K562 (cell line): Measurements from ENCODE around the gene ETV3. TPM values are rescaled to one million over a fixed set of nuclear protein-coding genes. Genes with fewer than 3 reads are reported as not detected.

Experiments used
- ATAC-seq: fragments of 200-7000 bp; cut with Tn5 transposase; 3 replicates; pipeline ENCODE4 v1.9.1; 2020; ENCODE audit warnings: moderate library complexity
- BruUV-seq: library from RNA; stranded (reverse); fragments of 400-500 nt; replicated peaks from 2 replicates; lab custom pipeline; 2021; lab: Mats Ljungman, UMichigan
- CTCF ChIA-PET: fragments of 300-600 bp; formaldehyde crosslinking; extraction: SDS; loops from one replicate; lab custom pipeline; 2021; ENCODE audit warnings: low intra/inter-chr PET ratio; lab: Yijun Ruan, JAX
- POLR2A ChIA-PET: fragments of 300-600, 350-650 bp; sonication (Branson Sonifier 250); formaldehyde crosslinking; extraction: SDS; loops from one replicate; lab custom pipeline; 2021; ENCODE audit warnings: antibody characterized with exemption, inconsistent platforms; lab: Yijun Ruan, JAX
- DNase-seq, 4 experiments: peaks; one replicate each; pipeline versions ENCODE4 v3.0.0 to v3.0.0-alpha.2; 2011 to 2018; ENCODE audit warnings: low spot score in 3 of 4, mixed read lengths in 3 of 4; ENCODE audit errors: extremely low read depth in 1 of 4
- FAIRE-seq: peaks from 2 replicates; lab custom pipeline; 2011; peaks lifted over from hg19 to GRCh38; lab: Jason Lieb, UNC
- H2AFZ ChIP-seq: 2 replicates; pipeline ENCODE4 v1.6.0; 2011; ENCODE audit warnings: low read depth, low read length, control low read depth, inconsistent platforms
- H3K27ac ChIP-seq: fragments of 200-600 bp; 3 replicates; pipeline ENCODE4 v1.8.0; 2011; ENCODE audit warnings: low read depth, mild to moderate bottlenecking, control low read depth, inconsistent platforms, low read length, moderate library complexity, mixed read lengths; ENCODE audit errors: extremely low read depth
- H3K27me3 ChIP-seq, 2 experiments: fragments of 300-600 bp in 1 of 2; 2 replicates in 1 of 2; 3 replicates in 1 of 2; pipeline versions ENCODE4 v1.6.0 to v1.8.0; 2011; ENCODE audit warnings: inconsistent platforms in 2 of 2, low read length in 2 of 2, mild to moderate bottlenecking in 1 of 2, mixed read lengths in 1 of 2, moderate library complexity in 1 of 2; ENCODE audit not compliant: control insufficient read depth in 2 of 2, insufficient read depth in 2 of 2
- H3K36me3 ChIP-seq: fragments of 300-600 bp; 3 replicates; pipeline ENCODE4 v1.8.0; 2011; ENCODE audit warnings: mild to moderate bottlenecking, low read length, inconsistent platforms; ENCODE audit not compliant: control insufficient read depth, insufficient read depth
- H3K4me1 ChIP-seq, 2 experiments: fragments of 200-600 bp in 1 of 2; replicated peaks in 1 of 2; 2 replicates in 1 of 2; 3 replicates in 1 of 2; pipeline versions ENCODE4 v1.5.1 to v1.8.0; 2011; ENCODE audit warnings: inconsistent platforms in 2 of 2, low read length in 2 of 2, mild to moderate bottlenecking in 1 of 2, mixed read lengths in 1 of 2, moderate library complexity in 1 of 2; ENCODE audit not compliant: control insufficient read depth in 2 of 2, insufficient read depth in 2 of 2
- H3K4me2 ChIP-seq: 2 replicates; pipeline ENCODE4 v1.6.1; 2011; ENCODE audit warnings: low read length, control low read depth, inconsistent platforms, mixed read lengths; ENCODE audit not compliant: insufficient read depth
- H3K4me3 ChIP-seq: fragments of 200-600 bp; sonication (generic), shearing (Covaris generic); 2 replicates; pipeline ENCODE4 v1.5.1; 2016; ENCODE audit warnings: control low read depth, inconsistent platforms
- H3K79me2 ChIP-seq: fragments of 200-600 bp; 3 replicates; pipeline ENCODE4 v1.8.0; 2011; ENCODE audit warnings: low read length, inconsistent platforms; ENCODE audit not compliant: control insufficient read depth, insufficient read depth
- H3K9ac ChIP-seq, 2 experiments: 2 replicates each; pipeline versions ENCODE4 v1.6.0 to v1.6.1; 2011; ENCODE audit warnings: low read depth in 2 of 2, low read length in 2 of 2, control low read depth in 1 of 2, inconsistent platforms in 1 of 2, mild to moderate bottlenecking in 1 of 2, mixed read lengths in 1 of 2; ENCODE audit not compliant: insufficient read depth in 1 of 2
- H3K9me1 ChIP-seq: one replicate; pipeline ENCODE4 v1.6.0; 2011; ENCODE audit warnings: inconsistent platforms, mild to moderate bottlenecking, low read length, moderate library complexity; ENCODE audit not compliant: control insufficient read depth, insufficient read depth
- H3K9me3 ChIP-seq: replicated peaks from 2 replicates; pipeline ENCODE4 v1.5.1; 2011; ENCODE audit warnings: low read depth, low read length, inconsistent platforms; ENCODE audit not compliant: control insufficient read depth, insufficient read depth
- H4K20me1 ChIP-seq: replicated peaks from 2 replicates; pipeline ENCODE4 v1.6.1; 2011; ENCODE audit warnings: low read length, inconsistent platforms, mixed read lengths; ENCODE audit not compliant: control insufficient read depth, insufficient read depth
- CEBPB ChIP-seq: fragments of 450-650 bp; IDR thresholded peaks from 2 replicates; pipeline ENCODE4 v1.6.1; 2016; ENCODE audit warnings: missing genetic modification characterization, missing compliant biosample characterization
- MEIS2 ChIP-seq: fragments of 450-650 bp; IDR thresholded peaks from 2 replicates; pipeline ENCODE4 v1.6.1; 2014; ENCODE audit warnings: mild to moderate bottlenecking; ENCODE audit not compliant: partially characterized antibody
- NFXL1 ChIP-seq: fragments of 450-650 bp; formaldehyde crosslinking; IDR thresholded peaks from 2 replicates; pipeline ENCODE4 v1.4.0; 2021; ENCODE audit warnings: mild to moderate bottlenecking
- WGBS: fragments of 100-300 bp; shearing (Covaris generic); methylation state at CpG from one replicate; pipeline ENCODE4 v1.1.6; 2016; ENCODE audit warnings: low coverage, mixed read lengths; ENCODE audit not compliant: insufficient coverage; ENCODE audit errors: missing lambda C conversion rate; 5-methylcytosine and 5-hydroxymethylcytosine counted together
- in situ Hi-C: fragments of 300-500 bp; cut with MboI; formaldehyde crosslinking; loops from 4 replicates; pipeline ENCODE4 v1.15.0; 2018; ENCODE audit warnings: inconsistent platforms, mixed read lengths
- intact Hi-C: fragments of 100-400 bp; cut with micrococcal nuclease; formaldehyde crosslinking; loops from 2 replicates; pipeline ENCODE4 v1.14.2; 2022
- polyA plus RNA-seq, 8 experiments: library from polyadenylated mRNA; depleted of rRNA in 4 of 8; stranded (reverse) in 5 of 8; unstranded in 3 of 8; fragments of >200 nt; fragmentation: Nextera tagmentation in 2 of 8; fragmentation: Illumina TruSeq in 1 of 8; extraction: Ambion mirVana in 2 of 8; extraction: Trizol in 1 of 8; gene quantifications; 2 replicates each; pipeline versions ENCODE4 v1.2.1 to v1.2.3, GENCODE V29; 2011 to 2014; ENCODE audit warnings: inconsistent platforms in 1 of 8, missing spikeins in 1 of 8
- total RNA-seq, 7 experiments: library from RNA; depleted of rRNA in 6 of 7; stranded (reverse); fragments of >200 nt in 6 of 7; fragmentation: Illumina TruSeq in 2 of 7; extraction: Trizol in 2 of 7; gene quantifications; 2 replicates each; pipeline versions ENCODE4 v1.2.1 to v1.2.3, GENCODE V29; 2011 to 2021; ENCODE audit warnings: low replicate concordance in 1 of 7
- TF ChIP-seq, protein P1 (sequence below), 2 experiments: IDR thresholded peaks in 1 of 2; conservative IDR thresholded peaks in 1 of 2; 2 replicates each; pipeline ENCODE4 v1.6.1; 2016; ENCODE audit warnings: low read depth in 2 of 2, mild to moderate bottlenecking in 1 of 2, missing compliant biosample characterization in 1 of 2, missing genetic modification characterization in 1 of 2, moderate library complexity in 1 of 2
- TF ChIP-seq, protein P2 (sequence below): fragments of 450-650 bp; IDR thresholded peaks from 2 replicates; pipeline ENCODE4 v1.6.1; 2016
- TF ChIP-seq, protein P3 (sequence below): fragments of 450-650 bp; formaldehyde crosslinking; IDR thresholded peaks from 2 replicates; pipeline ENCODE4 v1.4.0; 2020; ENCODE audit warnings: mild to moderate bottlenecking, moderate library complexity

ETV3 gene
- total and polyA plus RNA-seq, 9 of the 15 experiments (the other 6 are each of a cell fraction or from before 2014, with no cell fraction given), result 3.1 to 16.0 (median 9.0) TPM

DNA sequence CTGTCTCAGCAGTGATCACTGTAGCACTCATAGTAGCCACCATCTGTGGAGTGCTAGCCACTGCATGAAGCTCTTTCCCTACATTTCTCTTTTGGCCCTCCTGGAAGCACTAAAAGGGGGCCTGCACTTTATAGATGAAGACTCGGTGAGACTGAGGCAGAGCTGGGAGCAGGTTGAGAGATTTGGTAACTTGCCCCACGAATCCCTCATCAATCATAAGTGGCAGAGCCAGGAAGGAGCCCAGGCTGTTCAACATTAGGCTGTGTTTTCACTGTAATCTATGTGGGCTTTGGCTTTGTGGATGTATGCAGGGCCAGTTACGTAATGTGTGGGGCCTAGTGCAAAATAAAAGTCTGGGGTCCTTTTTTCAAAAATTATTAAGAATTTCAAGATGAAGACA, 13.3 kb upstream of the ETV3 start:
- H3K4me3 ChIP-seq, result no peak overlapping the region
- no TSS peak for BruUV-seq
- H3K27ac ChIP-seq, result no peak overlapping the region
- CTCF ChIA-PET, result no interaction called here
- H3K9me1 ChIP-seq, result no peaks in the 10 kb centered on the region
- TF ChIP-seq, protein P1, sequence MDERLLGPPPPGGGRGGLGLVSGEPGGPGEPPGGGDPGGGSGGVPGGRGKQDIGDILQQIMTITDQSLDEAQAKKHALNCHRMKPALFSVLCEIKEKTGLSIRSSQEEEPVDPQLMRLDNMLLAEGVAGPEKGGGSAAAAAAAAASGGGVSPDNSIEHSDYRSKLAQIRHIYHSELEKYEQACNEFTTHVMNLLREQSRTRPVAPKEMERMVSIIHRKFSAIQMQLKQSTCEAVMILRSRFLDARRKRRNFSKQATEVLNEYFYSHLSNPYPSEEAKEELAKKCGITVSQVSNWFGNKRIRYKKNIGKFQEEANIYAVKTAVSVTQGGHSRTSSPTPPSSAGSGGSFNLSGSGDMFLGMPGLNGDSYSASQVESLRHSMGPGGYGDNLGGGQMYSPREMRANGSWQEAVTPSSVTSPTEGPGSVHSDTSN (CRISPR knock-in tag; IDR thresholded peaks at IDR 0.05; ENCODE audit: low read depth), result no peak
- TF ChIP-seq, protein P1 (tag; conservative IDR thresholded peaks at IDR 0.05; ENCODE audit: low read depth), result peak; percentile 59
- peak; percentile 47 for TF ChIP-seq CEBPB (tag)
- TF ChIP-seq, protein P2, sequence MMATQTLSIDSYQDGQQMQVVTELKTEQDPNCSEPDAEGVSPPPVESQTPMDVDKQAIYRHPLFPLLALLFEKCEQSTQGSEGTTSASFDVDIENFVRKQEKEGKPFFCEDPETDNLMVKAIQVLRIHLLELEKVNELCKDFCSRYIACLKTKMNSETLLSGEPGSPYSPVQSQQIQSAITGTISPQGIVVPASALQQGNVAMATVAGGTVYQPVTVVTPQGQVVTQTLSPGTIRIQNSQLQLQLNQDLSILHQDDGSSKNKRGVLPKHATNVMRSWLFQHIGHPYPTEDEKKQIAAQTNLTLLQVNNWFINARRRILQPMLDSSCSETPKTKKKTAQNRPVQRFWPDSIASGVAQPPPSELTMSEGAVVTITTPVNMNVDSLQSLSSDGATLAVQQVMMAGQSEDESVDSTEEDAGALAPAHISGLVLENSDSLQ, result peak; percentile 60; the same call in 1 of the 2 replicates
- TF ChIP-seq, protein P3, sequence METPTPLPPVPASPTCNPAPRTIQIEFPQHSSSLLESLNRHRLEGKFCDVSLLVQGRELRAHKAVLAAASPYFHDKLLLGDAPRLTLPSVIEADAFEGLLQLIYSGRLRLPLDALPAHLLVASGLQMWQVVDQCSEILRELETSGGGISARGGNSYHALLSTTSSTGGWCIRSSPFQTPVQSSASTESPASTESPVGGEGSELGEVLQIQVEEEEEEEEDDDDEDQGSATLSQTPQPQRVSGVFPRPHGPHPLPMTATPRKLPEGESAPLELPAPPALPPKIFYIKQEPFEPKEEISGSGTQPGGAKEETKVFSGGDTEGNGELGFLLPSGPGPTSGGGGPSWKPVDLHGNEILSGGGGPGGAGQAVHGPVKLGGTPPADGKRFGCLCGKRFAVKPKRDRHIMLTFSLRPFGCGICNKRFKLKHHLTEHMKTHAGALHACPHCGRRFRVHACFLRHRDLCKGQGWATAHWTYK (CRISPR knock-in tag), result no peak
- peak; percentile 67 for TF ChIP-seq MEIS2
- TF ChIP-seq NFXL1 (CRISPR knock-in tag), result no peak
- H3K79me2 ChIP-seq, result no peaks in the 10 kb centered on the region
- POLR2A ChIA-PET, result interaction anchor here (0.6 to 1.2 kb wide), 6 partner anchors 12 to 181 kb away, joined by 3 to 6 read pairs (median 3); no protein-coding TSS in a partner anchor
- in situ Hi-C loops, result loop anchor here (10.0 to 25.0 kb wide), 2 partner anchors 197 to 786 kb away; no protein-coding TSS in a partner anchor
- peak overlapping the region; percentile 69 for H2AFZ ChIP-seq
- DNase-seq, result no peak
- H3K9ac ChIP-seq, result no peak overlapping the region; a peak in 1 of 4 replicates
- WGBS, result 51% methylated on average over 3 of the region's 3 CpGs
- no peak overlapping the region for H3K4me2 ChIP-seq
- no peak for FAIRE-seq
- peaks cover 36 to 78% of the 10 kb centered on the region in 2 experiments for H3K4me1 ChIP-seq
- H3K9me3 ChIP-seq, result no peaks in the 10 kb centered on the region
- no peak for ATAC-seq
- 0 out of 5 replicates have a peak, but pooled peaks cover 0 to 4% of the 10 kb centered on the region in 2 experiments for H3K27me3 ChIP-seq
- H4K20me1 ChIP-seq, result no peaks in the 10 kb centered on the region
- H3K36me3 ChIP-seq, result no peaks in the 10 kb centered on the region; the same call in 2 of the 3 replicates
- intact Hi-C loops, result no loop called here
